Activated effector memory CD4-positive, alpha-beta T cell treated with anti-CD3 and anti-CD28 coated beads, Interleukin-2, amount 50 U/mL, for 16 hours (primary cell): ENCODE results near the gene OR5P2.
"Not testable (repeated sequence)": the region's sequence is repeated elsewhere in the genome, so short reads cannot be mapped to it uniquely, and the experiment has no call there.

Experiments used
- DNase-seq: peaks from one replicate; pipeline ENCODE4 v3.0.0-alpha.2; 2020

Gene OR5P2

GRCh38 chr11:7796842-7797241 lies at the start of gene OR5P2:
OR5P2 (minus strand) TSS chr11:7796942; CDS start chr11:7796942, 0 bp downstream.
- no peak for DNase-seq

GRCh38 chr11:7846003-7846402 lies 49.3 kb upstream of the OR5P2 start:
- DNase-seq: no peak

- DNase-seq: no peak
These were observed 48.2 kb upstream of the OR5P2 start for GRCh38 chr11:7844986-7845385.

- no peak for DNase-seq
These were observed 47.8 kb upstream of the OR5P2 start for GRCh38 chr11:7844521-7844920.

GRCh38 chr11:7840578-7840977 lies 43.8 kb upstream of the OR5P2 start:
- no peak for DNase-seq

GRCh38 chr11:7833527-7833926 lies 36.8 kb upstream of the OR5P2 start:
- DNase-seq: no peak

- DNase-seq: no peak
These were observed 34.0 kb upstream of the OR5P2 start, which contains the start of gene OR5P3 for GRCh38 chr11:7830740-7831139. OR5P3 (minus strand) TSS chr11:7830840.

GRCh38 chr11:7826324-7826723 lies 29.6 kb upstream of the OR5P2 start:
- DNase-seq: no peak

- DNase-seq: not testable (repeated sequence)
These were observed 23.7 kb upstream of the OR5P2 start for GRCh38 chr11:7820417-7820816.

- not testable (repeated sequence) for DNase-seq
These were observed 18.2 kb upstream of the OR5P2 start for GRCh38 chr11:7814897-7815296.

- DNase-seq: not testable (repeated sequence)
These were observed 13.6 kb upstream of the OR5P2 start for GRCh38 chr11:7810301-7810700.

GRCh38 chr11:7793233-7793632 lies 3.5 kb downstream of the OR5P2 start:
- no peak for DNase-seq

- no peak for DNase-seq
These were observed 9.5 kb downstream of the OR5P2 start for GRCh38 chr11:7787239-7787638.

- DNase-seq: no peak
These were observed 21.1 kb downstream of the OR5P2 start for GRCh38 chr11:7775689-7776088.

GRCh38 chr11:7764301-7764700 lies 32.4 kb downstream of the OR5P2 start:
- not testable (repeated sequence) for DNase-seq

GRCh38 chr11:7759010-7759409 lies 37.7 kb downstream of the OR5P2 start:
- no peak for DNase-seq

- no peak for DNase-seq
These were observed 47.3 kb downstream of the OR5P2 start for GRCh38 chr11:7749456-7749855.
